Cardiac fibroblast (primary cell): ENCODE measurements around the gene SDSL.

Experiments
- DNase-seq, 2 donors: peaks; one replicate each; pipeline versions ENCODE4 v3.0.0 to v3.0.0-alpha.2; 2010; ENCODE audit warnings: low read depth in 2 of 2
- H3K4me3 ChIP-seq, 2 donors: replicated peaks in 1 of 2; 1 replicate in 1 of 2; 2 replicates in 1 of 2; pipeline ENCODE4 v1.5.1; 2011; ENCODE audit warnings: low read depth in 2 of 2, low read length in 2 of 2, mild to moderate bottlenecking in 2 of 2, moderate library complexity in 1 of 2
- CTCF ChIP-seq: IDR thresholded peaks from one replicate; pipeline ENCODE4 v1.5.1; 2011; ENCODE audit warnings: low read depth, mild to moderate bottlenecking, low read length, inconsistent platforms

SDSL gene

GRCh38 chr12:113420996-113421595 is 1.1 kb upstream of the SDSL start:
- DNase-seq = no peak
- TF ChIP-seq CTCF = no peak
- H3K4me3 ChIP-seq = no peak overlapping the region

- no peak for TF ChIP-seq CTCF
- no peak for DNase-seq
- peak overlapping the region; percentile 69 to 72 for H3K4me3 ChIP-seq
Measured at GRCh38 chr12:113422886-113423669, 898 bp downstream of the SDSL start.

GRCh38 chr12:113424456-113424855 is 2.3 kb downstream of the SDSL start:
- H3K4me3 ChIP-seq = no peak overlapping the region
- no peak for DNase-seq
- TF ChIP-seq CTCF = no peak

- peak; percentile 74 to 78 for DNase-seq
- H3K4me3 ChIP-seq = no peak overlapping the region
Measured at GRCh38 chr12:113424915-113425823, 3.0 kb downstream of the SDSL start.

GRCh38 chr12:113425960-113426453 is 3.8 kb downstream of the SDSL start:
- no peak for TF ChIP-seq CTCF
- H3K4me3 ChIP-seq = no peak overlapping the region
- no peak for DNase-seq

More at GRCh38 chr12:113424915-113425823, 3.0 kb downstream of the SDSL start:
- peak; percentile 88 for TF ChIP-seq CTCF

- no peak for DNase-seq
- no peak overlapping the region for H3K4me3 ChIP-seq
- no peak for TF ChIP-seq CTCF
Measured at GRCh38 chr12:113427882-113428281, 5.7 kb downstream of the SDSL start.
